HepG2 (cell line): ENCODE measurements around the gene NEU1. TPM values are rescaled to one million over a fixed set of nuclear protein-coding genes. Genes with fewer than 3 reads are reported as not detected.

Experiments used
- DPF2 ChIP-seq: sonication (generic); formaldehyde crosslinking; IDR thresholded peaks from 2 replicates; pipeline ENCODE4 v1.4.0; 2020; ENCODE audit warnings: mild to moderate bottlenecking, low read depth, missing genetic modification reagents, borderline replicate concordance
- JUND ChIP-seq: sonication (generic); formaldehyde crosslinking; IDR thresholded peaks from 2 replicates; pipeline ENCODE4 v1.8.0; 2022; ENCODE audit warnings: mild to moderate bottlenecking, missing genetic modification reagents
- THAP11 ChIP-seq: IDR thresholded peaks from 2 replicates; pipeline ENCODE4 v1.6.1; 2016; ENCODE audit warnings: missing biosample characterization, missing genetic modification reagents
- ZFX ChIP-seq: sonication (generic); formaldehyde crosslinking; IDR thresholded peaks from 2 replicates; pipeline ENCODE4 v1.4.0; 2020; ENCODE audit warnings: mild to moderate bottlenecking, low read depth, missing genetic modification reagents, moderate library complexity
- ZNF430 ChIP-seq: sonication (generic); formaldehyde crosslinking; IDR thresholded peaks from 2 replicates; pipeline ENCODE4 v1.9.0; 2021; ENCODE audit warnings: mild to moderate bottlenecking, missing genetic modification reagents
- ZNF644 ChIP-seq: IDR thresholded peaks from 2 replicates; pipeline ENCODE4 v1.6.1; 2016; ENCODE audit warnings: low read depth
- polyA plus RNA-seq, 8 experiments: library from polyadenylated mRNA; depleted of rRNA in 3 of 8; stranded (reverse) in 7 of 8; unstranded in 1 of 8; fragments of >200 nt; fragmentation: Illumina TruSeq in 4 of 8; extraction: Trizol in 4 of 8; gene quantifications; 2 replicates each; pipeline versions ENCODE4 v1.2.1 to v1.2.3, GENCODE V29; 2011 to 2016; ENCODE audit warnings: low read depth in 4 of 8, missing spikeins in 1 of 8, mixed read lengths in 1 of 8; ENCODE audit not compliant: insufficient read depth in 1 of 8
- total RNA-seq, 5 experiments: library from RNA; depleted of rRNA; stranded (reverse); fragments of >200 nt; fragmentation: Illumina TruSeq; extraction: Trizol; gene quantifications; 2 replicates each; pipeline ENCODE4 v1.2.3, GENCODE V29; 2016; ENCODE audit warnings: low read depth in 1 of 5
- TF ChIP-seq, protein P1 (sequence below): sonication (generic); formaldehyde crosslinking; IDR thresholded peaks from 2 replicates; pipeline ENCODE4 v1.9.0; 2021; ENCODE audit warnings: missing genetic modification reagents, borderline replicate concordance
- TF ChIP-seq, protein P2 (sequence below): sonication (generic); formaldehyde crosslinking; IDR thresholded peaks from 2 replicates; pipeline ENCODE4 v1.8.0; 2022; ENCODE audit warnings: missing genetic modification reagents, mild to moderate bottlenecking, inconsistent platforms, borderline replicate concordance
- TF ChIP-seq, protein P3 (sequence below), 2 experiments: sonication (generic) in 1 of 2; formaldehyde crosslinking in 1 of 2; IDR thresholded peaks; 2 replicates each; pipeline versions ENCODE4 v1.4.0 to v1.6.1; 2016 to 2020; ENCODE audit warnings: borderline replicate concordance in 1 of 2, low read depth in 1 of 2, mild to moderate bottlenecking in 1 of 2, missing genetic modification reagents in 1 of 2
- TF ChIP-seq, protein P4 (sequence below), 2 experiments: fragments of 450-650 bp in 1 of 2; sonication (generic) in 1 of 2; formaldehyde crosslinking in 1 of 2; IDR thresholded peaks; 2 replicates each; pipeline versions ENCODE4 v1.6.1 to v1.8.0; 2016 to 2022; ENCODE audit warnings: antibody characterized with exemption in 1 of 2, mild to moderate bottlenecking in 1 of 2, missing genetic modification reagents in 1 of 2

NEU1 gene
- total and polyA plus RNA-seq, 2 of the 13 experiments (the other 11 are each of a cell fraction or from before 2014, with no cell fraction given), result 215 to 297 TPM

DNA sequence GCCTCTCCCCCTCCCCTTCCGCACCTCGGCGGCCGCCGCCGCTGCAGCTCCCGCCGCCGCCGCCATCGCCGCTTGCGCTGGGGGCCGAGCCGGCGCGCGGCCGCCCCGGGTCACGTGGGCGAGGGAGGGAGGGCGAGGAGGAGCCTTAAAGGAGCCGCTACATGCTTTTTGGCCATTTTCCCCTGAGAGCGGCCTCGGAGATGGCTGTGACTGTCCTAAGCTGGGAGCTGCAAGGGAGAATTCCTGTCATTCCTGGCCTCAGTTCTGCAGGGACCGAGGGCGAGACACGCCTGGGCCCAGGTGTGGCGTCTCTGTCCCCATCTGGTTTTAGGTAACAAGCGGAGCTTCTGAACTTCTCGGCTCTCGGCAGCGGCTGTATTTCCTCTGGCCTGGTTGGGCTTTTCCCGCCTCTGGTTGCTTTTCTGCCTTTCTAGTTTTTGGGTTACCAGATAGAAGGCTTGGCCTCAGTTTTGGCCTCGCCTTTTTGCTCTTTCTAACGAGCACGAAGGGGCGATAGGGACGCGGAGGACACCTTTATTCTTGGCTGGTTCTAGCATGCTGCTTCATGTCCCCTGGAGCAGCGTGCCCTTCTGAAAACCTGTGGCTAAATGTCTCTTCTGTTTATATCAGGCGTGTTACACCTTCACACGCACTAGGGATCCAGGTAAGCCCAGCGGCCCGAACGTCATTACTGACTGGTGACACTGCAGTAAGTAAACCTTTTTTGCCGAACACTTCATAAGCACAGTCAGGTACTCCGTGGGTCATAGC, 35.2 kb upstream of the NEU1 start, which contains the start of gene EHMT2 (continued):
- TF ChIP-seq, protein P1, sequence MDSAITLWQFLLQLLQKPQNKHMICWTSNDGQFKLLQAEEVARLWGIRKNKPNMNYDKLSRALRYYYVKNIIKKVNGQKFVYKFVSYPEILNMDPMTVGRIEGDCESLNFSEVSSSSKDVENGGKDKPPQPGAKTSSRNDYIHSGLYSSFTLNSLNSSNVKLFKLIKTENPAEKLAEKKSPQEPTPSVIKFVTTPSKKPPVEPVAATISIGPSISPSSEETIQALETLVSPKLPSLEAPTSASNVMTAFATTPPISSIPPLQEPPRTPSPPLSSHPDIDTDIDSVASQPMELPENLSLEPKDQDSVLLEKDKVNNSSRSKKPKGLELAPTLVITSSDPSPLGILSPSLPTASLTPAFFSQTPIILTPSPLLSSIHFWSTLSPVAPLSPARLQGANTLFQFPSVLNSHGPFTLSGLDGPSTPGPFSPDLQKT (CRISPR knock-in tag), result no peak
- TF ChIP-seq, protein P2, sequence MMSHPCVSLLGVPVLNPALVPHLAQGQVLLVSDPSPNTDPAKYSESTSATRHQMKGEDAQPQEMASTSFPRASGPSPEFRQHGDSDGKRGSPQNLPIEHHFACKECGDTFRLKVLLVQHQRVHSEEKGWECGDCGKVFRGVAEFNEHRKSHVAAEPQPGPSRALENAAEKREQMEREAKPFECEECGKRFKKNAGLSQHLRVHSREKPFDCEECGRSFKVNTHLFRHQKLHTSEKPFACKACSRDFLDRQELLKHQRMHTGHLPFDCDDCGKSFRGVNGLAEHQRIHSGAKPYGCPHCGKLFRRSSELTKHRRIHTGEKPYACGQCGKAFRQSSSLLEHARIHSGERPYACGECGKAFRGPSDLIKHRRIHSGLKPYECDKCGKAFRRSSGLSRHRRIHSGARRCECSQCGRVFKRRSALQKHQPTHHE (CRISPR knock-in tag), result no peak
- TF ChIP-seq DPF2 (CRISPR knock-in tag) (no peak), ZNF430 (peak; percentile 61; the same call in 1 of the 2 replicates), JUND (CRISPR knock-in tag) (0 out of 2 replicates have a peak, but pooled peaks have one; percentile 14), ZNF644 (CRISPR knock-in tag) (no peak), THAP11 (CRISPR knock-in tag) (peak; percentile 85), ZFX (CRISPR knock-in tag) (peak; percentile 56)
- TF ChIP-seq, protein P3, sequence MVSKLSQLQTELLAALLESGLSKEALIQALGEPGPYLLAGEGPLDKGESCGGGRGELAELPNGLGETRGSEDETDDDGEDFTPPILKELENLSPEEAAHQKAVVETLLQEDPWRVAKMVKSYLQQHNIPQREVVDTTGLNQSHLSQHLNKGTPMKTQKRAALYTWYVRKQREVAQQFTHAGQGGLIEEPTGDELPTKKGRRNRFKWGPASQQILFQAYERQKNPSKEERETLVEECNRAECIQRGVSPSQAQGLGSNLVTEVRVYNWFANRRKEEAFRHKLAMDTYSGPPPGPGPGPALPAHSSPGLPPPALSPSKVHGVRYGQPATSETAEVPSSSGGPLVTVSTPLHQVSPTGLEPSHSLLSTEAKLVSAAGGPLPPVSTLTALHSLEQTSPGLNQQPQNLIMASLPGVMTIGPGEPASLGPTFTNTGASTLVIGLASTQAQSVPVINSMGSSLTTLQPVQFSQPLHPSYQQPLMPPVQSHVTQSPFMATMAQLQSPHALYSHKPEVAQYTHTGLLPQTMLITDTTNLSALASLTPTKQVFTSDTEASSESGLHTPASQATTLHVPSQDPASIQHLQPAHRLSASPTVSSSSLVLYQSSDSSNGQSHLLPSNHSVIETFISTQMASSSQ (IDR thresholded peaks at IDR 0.05; ENCODE audit: low read depth), result no peak
- TF ChIP-seq, protein P3 (CRISPR knock-in tag; IDR thresholded peaks at IDR 0.05; ENCODE audit: borderline replicate concordance), result no peak
- TF ChIP-seq, protein P4, sequence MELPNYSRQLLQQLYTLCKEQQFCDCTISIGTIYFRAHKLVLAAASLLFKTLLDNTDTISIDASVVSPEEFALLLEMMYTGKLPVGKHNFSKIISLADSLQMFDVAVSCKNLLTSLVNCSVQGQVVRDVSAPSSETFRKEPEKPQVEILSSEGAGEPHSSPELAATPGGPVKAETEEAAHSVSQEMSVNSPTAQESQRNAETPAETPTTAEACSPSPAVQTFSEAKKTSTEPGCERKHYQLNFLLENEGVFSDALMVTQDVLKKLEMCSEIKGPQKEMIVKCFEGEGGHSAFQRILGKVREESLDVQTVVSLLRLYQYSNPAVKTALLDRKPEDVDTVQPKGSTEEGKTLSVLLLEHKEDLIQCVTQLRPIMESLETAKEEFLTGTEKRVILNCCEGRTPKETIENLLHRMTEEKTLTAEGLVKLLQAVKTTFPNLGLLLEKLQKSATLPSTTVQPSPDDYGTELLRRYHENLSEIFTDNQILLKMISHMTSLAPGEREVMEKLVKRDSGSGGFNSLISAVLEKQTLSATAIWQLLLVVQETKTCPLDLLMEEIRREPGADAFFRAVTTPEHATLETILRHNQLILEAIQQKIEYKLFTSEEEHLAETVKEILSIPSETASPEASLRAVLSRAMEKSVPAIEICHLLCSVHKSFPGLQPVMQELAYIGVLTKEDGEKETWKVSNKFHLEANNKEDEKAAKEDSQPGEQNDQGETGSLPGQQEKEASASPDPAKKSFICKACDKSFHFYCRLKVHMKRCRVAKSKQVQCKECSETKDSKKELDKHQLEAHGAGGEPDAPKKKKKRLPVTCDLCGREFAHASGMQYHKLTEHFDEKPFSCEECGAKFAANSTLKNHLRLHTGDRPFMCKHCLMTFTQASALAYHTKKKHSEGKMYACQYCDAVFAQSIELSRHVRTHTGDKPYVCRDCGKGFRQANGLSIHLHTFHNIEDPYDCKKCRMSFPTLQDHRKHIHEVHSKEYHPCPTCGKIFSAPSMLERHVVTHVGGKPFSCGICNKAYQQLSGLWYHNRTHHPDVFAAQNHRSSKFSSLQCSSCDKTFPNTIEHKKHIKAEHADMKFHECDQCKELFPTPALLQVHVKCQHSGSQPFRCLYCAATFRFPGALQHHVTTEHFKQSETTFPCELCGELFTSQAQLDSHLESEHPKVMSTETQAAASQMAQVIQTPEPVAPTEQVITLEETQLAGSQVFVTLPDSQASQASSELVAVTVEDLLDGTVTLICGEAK (IDR thresholded peaks at IDR 0.05), result no peak
- TF ChIP-seq, protein P4 (CRISPR knock-in tag; IDR thresholded peaks at IDR 0.05), result peak; percentile 52; the same call in 1 of the 2 replicates
